ENCODE data around the gene ZNF777. TPM values are rescaled to one million over a fixed set of nuclear protein-coding genes. Genes with fewer than 3 reads are reported as not detected.
"Not testable (repeated sequence)": the region's sequence is repeated elsewhere in the genome, so short reads cannot be mapped to it uniquely, and the experiment has no call there.

ZNF777 gene
- polyA plus RNA-seq, 2 of the 4 experiments (the other 2 are of a cell fraction), result 5.4 to 10.5 TPM

DNA sequence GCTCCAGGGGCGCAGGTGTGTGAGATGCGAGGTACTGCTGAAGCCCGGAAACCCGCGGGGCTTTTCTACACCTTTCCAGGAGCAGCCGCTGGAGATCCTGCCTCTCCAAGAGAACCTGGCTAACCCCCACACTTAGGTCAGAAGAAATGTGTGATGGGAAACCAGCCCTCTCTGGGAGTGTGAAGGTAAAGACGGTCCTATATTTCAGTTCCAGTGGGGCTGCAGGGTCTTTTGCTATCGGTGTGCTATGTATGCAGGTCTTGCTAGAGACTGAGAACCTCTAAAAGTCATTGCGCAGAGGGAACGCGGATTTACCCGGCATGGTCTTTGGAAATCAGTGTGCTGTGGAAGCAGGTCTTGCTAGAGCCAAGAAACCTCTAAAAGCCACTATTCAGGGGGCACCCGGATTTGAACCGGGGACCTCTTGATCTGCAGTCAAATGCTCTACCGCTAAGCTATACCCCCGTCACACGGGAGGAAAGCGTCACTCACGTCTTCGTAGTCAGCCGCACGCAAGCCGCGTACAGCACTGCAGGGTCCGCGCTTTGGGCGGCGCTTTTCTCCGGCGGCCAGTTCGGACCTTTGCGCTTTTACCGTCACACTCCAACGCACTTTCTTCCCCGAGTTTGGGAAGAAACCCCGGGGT, 46.0 kb downstream of the ZNF777 start:
- H3K4me2 ChIP-seq, result no peak overlapping the region
- WGBS (ENCODE audit: missing lambda C conversion rate), result 73% methylated on average over 36 of the region's 36 CpGs
- H3K4me3 ChIP-seq, result no peak overlapping the region
- H3K4me1 ChIP-seq, result no peaks in the 10 kb centered on the region
- TF ChIP-seq GATA3 (IDR thresholded peaks at IDR 0.05; ENCODE audit: borderline replicate concordance) (no peak), JUN (IDR thresholded peaks at IDR 0.05) (no peak), ZSCAN20 (CRISPR knock-in tag; IDR thresholded peaks at IDR 0.05) (no peak), FOSB (CRISPR knock-in tag; IDR thresholded peaks at IDR 0.05) (no peak), POLR2AphosphoS2 (conservative IDR thresholded peaks at IDR 0.05; ENCODE audit: low read length) (no peak), MAFK (IDR thresholded peaks at IDR 0.05; ENCODE audit: partially characterized antibody) (no peak), CEBPB (IDR thresholded peaks at IDR 0.05) (no peak), SREBF2 (IDR thresholded peaks at IDR 0.05) (no peak), SMC3 (IDR thresholded peaks at IDR 0.05) (no peak), FOSL2 (IDR thresholded peaks at IDR 0.05) (no peak), FOSL2 (CRISPR knock-in tag; IDR thresholded peaks at IDR 0.05) (no peak), CBX2 (IDR thresholded peaks at IDR 0.05; ENCODE audit: borderline replicate concordance, low read depth) (no peak), BCL3 (IDR thresholded peaks at IDR 0.05) (no peak), HOXB5 (CRISPR knock-in tag; IDR thresholded peaks at IDR 0.05) (no peak), EHMT2 (IDR thresholded peaks at IDR 0.05; ENCODE audit: low read depth) (no peak), HDAC2 (IDR thresholded peaks at IDR 0.05) (no peak), HES2 (IDR thresholded peaks at IDR 0.05) (no peak), RCOR1 (IDR thresholded peaks at IDR 0.05; ENCODE audit: low read depth, low read length) (no peak), EP300 (IDR thresholded peaks at IDR 0.05) (no peak), MYC (IDR thresholded peaks at IDR 0.05; ENCODE audit: borderline replicate concordance, low read length) (no peak)
- TF ChIP-seq, protein P1, sequence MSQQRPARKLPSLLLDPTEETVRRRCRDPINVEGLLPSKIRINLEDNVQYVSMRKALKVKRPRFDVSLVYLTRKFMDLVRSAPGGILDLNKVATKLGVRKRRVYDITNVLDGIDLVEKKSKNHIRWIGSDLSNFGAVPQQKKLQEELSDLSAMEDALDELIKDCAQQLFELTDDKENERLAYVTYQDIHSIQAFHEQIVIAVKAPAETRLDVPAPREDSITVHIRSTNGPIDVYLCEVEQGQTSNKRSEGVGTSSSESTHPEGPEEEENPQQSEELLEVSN (IDR thresholded peaks at IDR 0.05; ENCODE audit: borderline replicate concordance, low read depth), result no peak
- ATAC-seq, result no peak; a peak in 1 of 6 replicates
- peak in 1 of 2 experiments; percentile 29 for DNase-seq (ENCODE audit: low read depth in 1 of 2, low spot score in 1 of 2)
- H3K9me3 ChIP-seq, result no peaks in the 10 kb centered on the region
- FAIRE-seq, result no peak
- ChIA-PET CTCF (no interaction called here), POLR2A (no interaction called here)
- no peak overlapping the region for H3K27ac ChIP-seq

DNA sequence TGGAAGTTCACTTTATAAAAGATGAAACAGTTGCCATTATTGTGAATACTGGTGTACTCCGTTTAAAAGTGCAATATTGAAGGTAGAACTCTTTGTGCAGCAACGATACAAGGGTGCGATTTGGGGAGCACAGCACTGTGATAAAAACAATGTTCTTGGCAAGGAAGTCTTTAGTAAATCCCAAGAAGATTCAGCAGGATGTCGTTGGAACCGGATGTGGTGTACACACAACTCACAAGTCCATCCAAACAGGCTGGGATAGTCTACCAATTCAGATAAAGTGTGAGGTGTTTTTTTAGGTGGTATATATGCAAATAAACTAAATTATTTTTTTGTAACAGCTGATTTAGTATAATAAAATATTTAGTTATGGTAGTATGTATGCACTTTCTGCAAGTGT, 46.7 kb downstream of the ZNF777 start:
- Histone ChIP-seq H3K4me1 (no peaks in the 10 kb centered on the region), H3K27ac (no peak overlapping the region), H3K4me3 (no peak overlapping the region), H3K9me3 (no peaks in the 10 kb centered on the region), H3K4me2 (no peak overlapping the region)
- CTCF ChIA-PET, result interaction anchor here (1.6 kb wide), 1 partner anchor 9 kb away, joined by 4 read pairs; no protein-coding TSS in a partner anchor
- no peak for DNase-seq (ENCODE audit: low read depth in 1 of 2, low spot score in 1 of 2)
- POLR2A ChIA-PET, result no interaction called here
- no peak for FAIRE-seq
- TF ChIP-seq, protein P2, sequence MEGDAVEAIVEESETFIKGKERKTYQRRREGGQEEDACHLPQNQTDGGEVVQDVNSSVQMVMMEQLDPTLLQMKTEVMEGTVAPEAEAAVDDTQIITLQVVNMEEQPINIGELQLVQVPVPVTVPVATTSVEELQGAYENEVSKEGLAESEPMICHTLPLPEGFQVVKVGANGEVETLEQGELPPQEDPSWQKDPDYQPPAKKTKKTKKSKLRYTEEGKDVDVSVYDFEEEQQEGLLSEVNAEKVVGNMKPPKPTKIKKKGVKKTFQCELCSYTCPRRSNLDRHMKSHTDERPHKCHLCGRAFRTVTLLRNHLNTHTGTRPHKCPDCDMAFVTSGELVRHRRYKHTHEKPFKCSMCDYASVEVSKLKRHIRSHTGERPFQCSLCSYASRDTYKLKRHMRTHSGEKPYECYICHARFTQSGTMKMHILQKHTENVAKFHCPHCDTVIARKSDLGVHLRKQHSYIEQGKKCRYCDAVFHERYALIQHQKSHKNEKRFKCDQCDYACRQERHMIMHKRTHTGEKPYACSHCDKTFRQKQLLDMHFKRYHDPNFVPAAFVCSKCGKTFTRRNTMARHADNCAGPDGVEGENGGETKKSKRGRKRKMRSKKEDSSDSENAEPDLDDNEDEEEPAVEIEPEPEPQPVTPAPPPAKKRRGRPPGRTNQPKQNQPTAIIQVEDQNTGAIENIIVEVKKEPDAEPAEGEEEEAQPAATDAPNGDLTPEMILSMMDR (IDR thresholded peaks at IDR 0.05), result no peak
- TF ChIP-seq PHF8 (IDR thresholded peaks at IDR 0.05; ENCODE audit: borderline replicate concordance, low read depth) (no peak), RARB (CRISPR knock-in tag; IDR thresholded peaks at IDR 0.05) (no peak), FOSL2 (IDR thresholded peaks at IDR 0.05) (no peak), FOSL2 (CRISPR knock-in tag; IDR thresholded peaks at IDR 0.05) (no peak), RCOR1 (IDR thresholded peaks at IDR 0.05; ENCODE audit: low read depth, low read length) (no peak), FOSB (CRISPR knock-in tag; IDR thresholded peaks at IDR 0.05) (no peak), NR3C1 (IDR thresholded peaks at IDR 0.05) (no peak), HOXB13 (CRISPR knock-in tag; IDR thresholded peaks at IDR 0.05; ENCODE audit: low read depth) (no peak), JUNB (IDR thresholded peaks at IDR 0.05) (no peak), MAZ (IDR thresholded peaks at IDR 0.05; ENCODE audit: borderline replicate concordance, low read depth, low read length) (no peak)
- WGBS (ENCODE audit: missing lambda C conversion rate), result 53% methylated on average over 5 of the region's 5 CpGs
- ATAC-seq, result no peak

DNA sequence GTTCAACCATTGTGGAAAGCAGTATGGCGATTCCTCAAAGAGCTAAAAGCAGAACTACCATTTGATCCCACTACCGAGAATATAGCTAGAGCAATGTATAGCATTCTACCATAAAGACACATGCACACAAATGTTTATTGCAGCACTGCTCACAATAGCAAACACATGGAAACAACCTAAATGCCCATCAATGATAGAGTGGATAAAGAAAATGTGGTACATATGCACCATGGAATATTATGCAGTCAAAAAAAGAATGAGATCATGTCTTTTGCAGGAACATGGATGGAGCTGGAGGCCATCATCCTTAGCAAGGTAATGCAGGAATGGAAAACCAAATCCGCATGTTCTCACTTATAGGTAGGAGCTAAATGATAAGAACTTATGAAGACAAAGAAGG, 47.8 kb downstream of the ZNF777 start:
- H3K9me3 ChIP-seq; H3K4me3 ChIP-seq; POLR2A ChIA-PET; ATAC-seq; DNase-seq (ENCODE audit: low read depth in 1 of 2, low spot score in 1 of 2); H3K4me2 ChIP-seq; H3K4me1 ChIP-seq; H3K27ac ChIP-seq; FAIRE-seq: not testable (repeated sequence)
- WGBS (ENCODE audit: missing lambda C conversion rate), result 57% methylated on average over 3 of the region's 3 CpGs
- CTCF ChIA-PET, result interaction anchor here (1.0 to 1.6 kb wide), 3 partner anchors 10 to 151 kb away, joined by 3 to 7 read pairs (median 4); partner anchors contain the start of gene ZNF783
